Activated T-cell treated with anti-CD3 and anti-CD28 coated beads for 48 hours (primary cell): Measurements from ENCODE around the gene UGGT1.
"Not testable (repeated sequence)": the region's sequence is repeated elsewhere in the genome, so short reads cannot be mapped to it uniquely, and the experiment has no call there.

Experiments used
- DNase-seq: peaks from one replicate; pipeline ENCODE4 v3.0.0-alpha.2; 2020; ENCODE audit warnings: low read depth

UGGT1 gene

DNA sequence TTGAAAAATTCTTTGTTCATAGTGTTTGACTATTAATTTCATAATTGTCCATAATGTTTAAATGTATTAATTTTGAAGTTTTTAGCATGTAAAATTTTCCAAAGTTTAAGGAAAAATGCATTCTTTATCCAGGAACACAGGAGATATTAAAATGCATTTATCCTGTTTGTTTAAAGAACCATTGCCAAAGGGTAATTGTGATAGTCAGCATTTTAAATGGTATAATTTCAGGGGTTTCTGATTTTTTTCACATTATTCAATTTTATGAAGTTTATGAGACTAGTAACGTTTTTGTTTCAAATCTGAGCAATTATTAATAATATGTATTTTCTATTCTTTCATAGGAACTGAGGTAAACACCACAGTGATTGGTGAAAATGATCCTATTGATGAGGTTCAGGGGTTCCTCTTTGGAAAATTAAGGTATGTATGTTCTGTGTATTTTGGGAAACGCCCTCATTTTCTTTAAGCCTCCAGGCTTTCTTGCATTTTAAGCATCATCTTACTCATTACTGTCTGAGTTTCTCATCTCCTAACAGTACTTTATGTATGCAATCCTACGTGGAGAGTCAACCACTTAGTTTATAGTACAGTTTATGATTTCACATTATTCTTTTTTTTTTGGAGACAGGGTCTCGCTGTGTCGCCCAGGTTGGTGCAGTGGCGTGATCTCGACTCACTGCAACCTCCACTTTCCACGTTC is 25.1 kb downstream of the UGGT1 start:
- no peak for DNase-seq

DNA sequence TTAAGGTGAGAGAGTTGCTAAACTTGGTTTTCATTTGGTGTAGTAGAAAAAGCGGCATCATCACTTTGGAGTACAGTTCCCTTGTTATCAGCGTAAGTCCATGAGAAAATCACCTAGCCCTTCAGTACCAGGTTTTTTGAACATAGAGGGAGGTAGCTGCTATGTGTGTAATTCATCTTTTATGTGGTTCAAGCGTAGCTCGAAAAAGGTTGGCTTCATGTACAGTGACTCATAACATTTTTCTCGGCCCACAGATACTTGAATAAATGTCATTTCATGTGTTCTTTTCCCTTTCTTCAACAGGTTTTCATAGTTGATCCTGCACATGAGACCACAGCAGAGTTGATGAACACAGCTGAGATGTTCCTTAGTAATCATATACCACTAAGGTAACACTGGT is 43.6 kb downstream of the UGGT1 start:
- no peak for DNase-seq

DNA sequence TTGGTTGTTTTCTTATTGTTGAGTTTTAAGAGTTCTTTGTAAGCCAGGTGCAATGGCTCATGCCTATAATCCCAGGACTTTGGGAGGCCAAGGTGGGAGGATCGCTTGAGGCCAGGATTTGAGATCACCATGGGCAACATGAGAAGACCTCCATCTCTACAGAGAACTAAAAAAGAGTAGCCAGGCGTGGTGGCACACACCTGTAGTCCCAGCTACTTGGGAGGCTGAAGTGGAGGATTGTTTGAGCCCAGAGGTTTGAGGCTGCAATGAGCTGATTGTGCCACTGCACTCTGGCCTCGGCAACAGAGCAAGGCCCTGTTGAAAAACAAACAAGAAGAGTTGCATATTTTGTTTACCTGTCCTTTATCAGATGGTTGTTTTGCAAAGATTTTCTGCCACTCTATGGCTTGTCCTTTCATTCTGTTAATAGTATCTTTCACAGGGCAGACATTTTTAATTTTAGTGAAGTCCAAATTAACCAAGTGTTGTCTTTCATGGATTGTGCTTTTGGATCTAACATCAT is 46.2 kb downstream of the UGGT1 start:
- no peak for DNase-seq

DNA sequence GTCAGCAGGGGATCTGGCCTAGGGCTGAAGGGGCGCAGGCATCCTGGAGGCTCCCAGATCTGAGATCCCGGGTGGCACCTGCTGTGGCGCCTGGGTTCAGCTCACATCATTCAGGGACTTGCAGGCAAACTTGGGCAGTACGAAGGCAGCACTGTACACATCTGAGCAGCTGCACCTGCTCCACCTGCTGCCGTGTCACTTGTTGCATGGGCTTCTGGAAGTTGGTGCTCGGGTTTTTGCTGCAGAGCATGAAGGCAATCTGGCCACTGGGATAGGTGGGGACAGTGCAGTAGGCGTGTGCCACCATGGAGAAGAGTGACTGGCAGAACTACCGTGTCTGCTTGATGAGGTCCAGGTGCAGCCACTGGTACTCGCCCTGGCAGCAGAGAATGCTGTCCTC is 48.6 kb downstream of the UGGT1 start:
- DNase-seq, result no peak

DNA sequence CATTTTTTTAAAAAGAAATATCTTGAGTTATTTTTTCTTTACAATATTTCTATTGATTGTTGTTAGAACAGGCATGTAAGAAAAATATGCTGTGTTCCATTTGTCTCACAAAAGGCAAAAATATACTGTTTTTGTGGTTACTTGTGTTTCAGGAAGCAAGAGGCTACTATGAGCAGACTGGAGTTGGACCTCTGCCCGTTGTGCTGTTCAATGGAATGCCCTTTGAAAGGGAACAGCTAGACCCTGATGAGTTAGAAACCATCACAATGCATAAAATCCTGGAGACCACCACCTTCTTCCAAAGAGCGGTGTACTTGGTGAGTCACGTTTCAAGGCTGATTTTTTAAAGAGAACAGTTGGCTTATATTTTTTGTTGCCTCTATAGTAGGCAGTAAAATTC is 54.7 kb downstream of the UGGT1 start:
- DNase-seq, result no peak

DNA sequence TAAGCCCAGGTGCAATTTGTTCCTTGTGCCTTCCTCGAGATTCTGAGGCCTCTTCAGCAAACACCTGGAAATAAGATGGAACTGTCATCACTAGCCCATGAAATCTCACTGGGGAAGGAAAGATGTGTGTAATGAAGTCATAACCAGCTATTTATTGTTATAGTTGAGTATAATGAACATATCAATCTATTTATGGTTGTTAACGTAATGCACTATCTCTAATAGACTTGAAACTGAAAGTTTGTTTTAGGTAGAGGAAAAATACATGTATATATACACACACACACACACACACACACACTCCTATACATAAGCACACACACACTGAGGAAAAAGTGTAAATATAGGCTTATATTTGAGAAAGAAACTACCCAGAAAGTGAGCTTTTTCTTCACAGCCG is 62.8 kb downstream of the UGGT1 start:
- no peak for DNase-seq

DNA sequence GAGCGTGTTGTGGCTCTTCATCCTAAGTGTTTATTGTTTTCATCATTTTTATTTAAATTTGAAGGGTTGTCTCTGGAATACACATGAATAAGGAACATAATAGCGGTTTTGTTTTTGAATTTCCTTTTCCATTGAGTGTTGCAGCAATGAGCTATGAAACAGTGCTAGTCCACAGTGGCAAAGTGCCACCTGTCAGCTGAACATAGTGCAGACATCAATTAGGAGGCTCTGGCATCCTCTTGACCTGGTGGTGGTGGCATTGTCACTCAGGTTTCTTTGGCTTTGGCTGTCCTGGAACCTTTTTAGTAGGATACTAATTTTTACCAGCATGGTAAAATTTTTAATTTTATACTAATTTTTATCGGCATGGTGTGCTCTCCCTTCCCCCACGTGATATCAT is 63.2 kb downstream of the UGGT1 start:
- DNase-seq, result no peak

DNA sequence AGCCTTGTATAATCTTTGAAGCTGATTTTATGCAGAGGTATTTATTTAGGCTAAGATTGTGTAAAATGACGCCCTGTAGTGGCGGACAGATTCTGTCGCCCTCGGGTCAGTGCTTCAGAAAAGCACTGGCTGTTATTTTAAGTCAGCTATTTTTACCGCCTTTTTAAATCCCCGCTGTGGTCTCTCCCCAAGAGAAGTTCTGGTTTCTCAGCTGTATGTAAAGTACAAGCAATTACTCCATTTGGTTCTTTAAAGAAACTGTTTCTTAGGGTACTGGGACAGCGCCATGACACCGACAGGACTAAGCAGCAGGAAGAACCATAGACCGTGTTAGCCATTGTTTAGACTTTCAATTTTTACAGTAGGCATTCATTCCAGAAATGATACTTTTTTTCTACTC is 65.0 kb downstream of the UGGT1 start:
- DNase-seq, result no peak

DNA sequence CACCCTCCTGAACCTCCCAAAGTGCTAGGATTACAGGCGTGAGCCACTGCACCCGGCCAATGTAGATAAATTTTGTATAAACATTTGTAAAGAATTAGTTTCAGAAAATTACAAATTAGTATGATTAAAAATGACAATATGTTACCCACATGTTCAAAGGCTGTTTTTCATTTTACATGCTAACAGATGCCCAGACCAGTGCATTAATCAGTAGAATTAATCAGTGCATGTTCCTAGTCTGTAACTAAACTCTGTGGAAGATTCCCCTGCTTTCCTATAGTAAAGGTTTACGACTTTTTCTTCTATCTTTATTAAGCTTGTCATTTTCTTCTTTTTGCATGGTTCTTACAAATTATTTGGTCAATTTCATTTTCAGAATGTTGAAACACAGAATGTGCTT is 65.8 kb downstream of the UGGT1 start:
- DNase-seq, result no peak

DNA sequence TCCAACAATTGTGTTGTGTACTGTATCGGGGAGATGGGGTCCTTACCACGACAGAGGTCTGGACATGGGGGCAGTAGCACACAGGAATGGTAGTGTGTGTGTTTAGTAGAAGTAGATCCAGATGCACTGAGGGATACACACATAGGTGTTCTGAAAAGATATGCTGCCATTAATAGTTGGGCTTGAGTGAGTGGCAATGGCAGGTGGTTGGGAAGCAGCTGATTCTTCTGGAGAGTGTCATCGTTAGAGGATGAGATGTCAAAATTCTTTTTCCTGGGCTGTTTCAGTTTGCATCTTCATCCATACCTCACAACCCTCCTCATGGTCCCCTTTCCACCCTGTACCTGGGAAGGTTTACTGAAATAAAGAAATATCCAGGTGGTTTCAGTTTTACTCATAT is 66.6 kb downstream of the UGGT1 start:
- DNase-seq, result no peak

DNA sequence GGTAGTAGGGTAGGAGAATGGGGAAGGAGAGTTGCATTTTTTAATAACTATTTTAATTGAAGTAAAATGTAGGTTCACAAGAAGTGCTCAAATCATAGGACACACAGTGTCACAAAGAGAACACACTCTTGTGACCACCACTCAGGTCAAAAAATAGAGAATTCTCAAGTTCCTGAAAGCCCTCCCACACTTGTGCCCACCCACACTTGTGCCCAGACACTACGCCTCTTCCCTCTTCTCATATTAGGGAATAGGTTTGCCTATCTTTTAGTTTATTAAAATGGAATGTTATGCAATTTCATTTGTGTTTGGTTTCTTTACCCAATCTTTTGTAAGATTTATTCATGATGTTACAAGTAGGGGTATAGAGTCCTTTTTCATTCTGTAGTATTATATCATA is 67.2 kb downstream of the UGGT1 start:
- no peak for DNase-seq

DNA sequence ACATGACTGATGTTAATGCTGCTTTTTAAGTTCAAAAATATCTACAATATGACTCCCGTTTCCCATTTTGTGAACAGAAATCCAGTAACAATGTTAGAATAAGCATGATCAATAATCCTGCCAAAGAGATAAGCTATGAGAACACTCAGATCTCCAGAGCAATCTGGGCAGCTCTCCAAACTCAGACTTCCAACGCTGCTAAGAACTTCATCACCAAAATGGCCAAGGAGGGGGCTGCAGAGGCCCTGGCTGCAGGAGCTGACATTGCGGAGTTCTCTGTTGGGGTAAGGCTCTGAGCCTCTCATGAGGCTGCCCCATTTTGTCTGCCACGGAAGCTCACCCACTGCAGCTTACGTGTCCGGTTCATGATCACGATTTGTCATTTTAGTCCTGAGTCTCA is 68.4 kb downstream of the UGGT1 start:
- no peak for DNase-seq

DNA sequence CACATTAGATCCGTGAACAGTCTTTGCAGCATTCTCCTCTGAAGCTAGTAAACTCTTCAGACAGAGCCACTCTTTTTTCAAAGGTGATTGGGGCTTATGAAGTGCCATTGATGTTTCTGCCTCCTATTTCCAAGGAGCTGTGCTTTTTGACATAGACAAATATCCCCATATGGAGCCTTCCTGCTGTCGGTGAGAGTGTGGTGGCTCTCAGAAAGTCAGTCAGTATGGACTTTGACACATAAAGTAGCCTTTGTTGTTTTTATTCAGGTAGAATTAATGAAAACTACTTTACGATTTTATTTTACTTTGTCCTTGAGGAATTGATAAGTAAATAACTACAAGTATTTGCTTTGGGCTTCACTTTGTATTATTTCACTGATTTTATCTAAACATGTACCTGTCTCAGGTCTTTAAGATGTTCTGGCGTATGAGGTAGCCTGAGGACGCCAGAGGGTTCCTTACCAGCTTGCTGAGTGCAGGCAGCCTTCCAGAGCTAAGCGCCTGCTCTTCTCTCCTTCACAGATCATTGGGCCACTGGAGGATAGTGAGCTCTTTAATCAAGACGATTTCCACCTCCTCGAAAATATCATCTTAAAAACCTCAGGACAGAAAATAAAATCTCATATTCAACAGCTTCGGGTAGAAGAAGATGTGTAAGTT is 69.7 kb downstream of the UGGT1 start:
- no peak for DNase-seq

DNA sequence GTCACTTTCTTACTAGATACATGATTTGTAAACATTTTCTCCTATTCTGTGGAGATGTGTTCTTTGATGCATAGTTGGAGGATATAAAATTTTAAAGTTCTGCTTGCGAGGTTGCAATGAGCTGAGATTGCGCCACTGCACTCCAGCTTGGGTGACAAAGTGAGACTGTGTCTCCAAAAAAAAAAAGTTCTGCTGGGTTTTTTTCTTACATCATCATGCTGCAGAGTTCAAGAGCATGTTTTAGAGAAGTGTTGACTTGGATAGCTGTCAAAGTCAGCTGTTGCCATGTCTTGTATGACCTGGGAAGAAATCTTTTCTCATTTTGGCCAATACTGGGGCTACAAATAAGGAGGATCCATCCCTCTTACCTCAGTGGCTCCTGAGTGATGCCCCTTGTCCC is 71.3 kb downstream of the UGGT1 start:
- DNase-seq, result no peak

DNA sequence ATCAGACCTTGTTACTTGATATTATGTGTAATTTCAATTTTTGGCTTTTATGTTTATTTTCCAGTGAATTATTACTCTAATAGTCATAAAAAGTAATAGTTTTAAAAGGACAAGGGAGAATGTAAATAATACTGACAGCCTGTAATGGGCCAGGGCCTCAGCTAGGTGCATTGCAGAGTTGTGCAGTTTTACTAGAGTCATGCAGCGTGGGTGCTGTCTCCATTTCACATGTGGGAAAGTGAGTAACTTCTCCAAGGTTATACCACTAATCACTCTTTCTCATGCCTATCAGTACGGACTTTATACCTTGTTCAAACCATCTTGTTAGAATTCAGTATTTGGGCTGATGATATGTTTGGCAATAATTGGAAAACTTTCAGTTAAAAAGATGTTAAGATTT is 73.3 kb downstream of the UGGT1 start:
- DNase-seq, result no peak

DNA sequence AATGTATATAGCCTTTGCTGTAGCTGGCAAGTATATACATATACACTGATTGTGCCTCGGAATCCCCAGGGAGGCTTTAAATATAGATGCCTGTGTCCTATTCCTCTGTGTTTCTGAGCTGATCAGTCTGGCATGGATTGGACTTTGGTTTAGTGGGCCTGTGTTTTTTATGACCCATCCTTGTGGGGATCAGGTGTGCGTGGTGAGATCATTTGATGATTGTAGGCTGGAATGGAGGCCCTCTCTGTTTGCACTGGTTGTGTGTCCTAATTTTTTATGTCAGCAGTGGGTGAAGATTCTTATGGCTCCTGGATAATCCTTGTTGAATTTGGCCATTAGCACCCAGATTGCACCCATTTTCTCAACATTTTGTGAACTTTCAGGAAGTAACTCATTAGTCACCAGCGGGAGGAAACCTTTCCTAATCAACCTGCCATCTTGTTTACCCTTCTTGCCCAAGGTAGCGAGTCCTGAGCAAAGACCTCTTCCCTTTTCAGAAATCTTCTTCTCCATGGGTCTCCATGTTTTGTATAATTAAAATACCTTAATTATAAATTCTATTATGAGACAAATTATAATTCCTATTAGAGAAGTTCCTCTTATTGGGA is 75.8 kb downstream of the UGGT1 start:
- DNase-seq, result no peak

DNA sequence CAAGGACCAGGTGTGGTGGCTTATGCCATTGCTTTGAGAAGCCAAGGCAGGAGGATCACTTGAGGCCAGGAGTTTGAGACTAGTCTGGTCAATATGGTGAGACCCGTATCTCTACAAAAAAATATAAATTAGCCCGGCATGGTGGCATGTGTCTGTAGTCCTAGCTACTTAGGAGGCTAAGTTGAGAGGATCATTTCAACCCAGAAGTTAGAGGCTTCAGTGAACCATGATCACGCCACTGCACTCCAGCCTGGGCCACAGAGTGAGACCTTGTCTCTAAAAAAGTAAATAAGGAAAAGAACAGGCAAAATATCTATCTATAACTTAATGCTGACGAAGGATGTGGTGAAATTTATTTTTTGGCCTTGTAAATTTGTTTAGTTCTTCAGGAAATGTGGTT is 78.1 kb downstream of the UGGT1 start:
- DNase-seq, result no peak

DNA sequence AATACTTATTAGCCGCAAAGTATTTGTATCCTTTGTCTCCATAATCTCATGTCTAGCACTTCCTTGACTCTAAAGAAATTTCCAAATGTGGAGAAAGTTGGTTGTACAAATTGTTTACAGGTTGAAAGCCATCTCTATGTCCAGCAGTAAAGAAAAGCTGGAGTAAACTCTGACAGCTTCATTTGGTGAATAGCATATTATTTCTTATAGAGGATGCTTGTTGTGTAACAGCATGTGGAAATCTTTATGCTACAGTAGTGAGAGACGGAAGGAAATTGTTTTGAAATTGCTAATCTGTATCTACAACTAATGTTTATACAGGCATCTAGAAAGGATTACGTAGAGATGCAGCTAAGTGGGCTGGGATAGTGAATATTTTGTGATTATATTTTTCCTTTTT is 78.5 kb downstream of the UGGT1 start:
- DNase-seq, result no peak

DNA sequence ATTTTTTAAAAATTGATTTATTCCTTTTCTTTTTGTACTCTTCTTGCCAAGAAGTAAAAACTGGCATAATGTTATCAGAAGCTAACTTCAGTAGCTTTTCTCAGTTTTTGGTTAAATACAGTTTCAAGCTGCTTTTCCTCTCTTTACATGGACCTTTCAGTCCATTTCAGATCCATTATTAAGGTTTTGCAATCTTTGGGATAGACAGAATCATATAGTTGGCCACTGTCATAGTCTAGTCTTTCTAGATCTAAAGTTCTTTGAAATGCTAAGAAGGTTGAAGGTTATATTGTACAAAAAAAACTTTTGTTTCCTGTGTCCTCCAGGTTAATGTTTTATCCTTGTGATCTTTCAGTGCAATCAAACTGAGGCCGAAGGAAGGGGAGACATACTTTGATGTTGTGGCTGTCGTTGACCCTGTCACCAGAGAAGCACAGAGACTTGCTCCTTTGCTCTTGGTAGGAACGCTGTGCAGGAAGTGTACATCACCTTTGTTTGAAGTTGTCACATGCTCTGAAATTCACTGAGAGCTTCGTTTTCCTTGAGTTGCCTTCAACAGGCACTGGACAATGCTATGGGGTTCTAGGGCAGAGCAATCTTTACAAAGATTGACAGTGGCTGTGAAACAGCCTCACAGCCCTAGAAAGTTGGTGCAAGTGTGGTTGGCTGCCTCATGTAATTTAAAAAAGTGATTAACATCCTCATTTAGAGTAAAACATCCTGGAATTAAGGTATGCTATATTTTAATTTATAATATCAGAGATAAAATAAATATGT is 79.1 kb downstream of the UGGT1 start:
- DNase-seq, result no peak

DNA sequence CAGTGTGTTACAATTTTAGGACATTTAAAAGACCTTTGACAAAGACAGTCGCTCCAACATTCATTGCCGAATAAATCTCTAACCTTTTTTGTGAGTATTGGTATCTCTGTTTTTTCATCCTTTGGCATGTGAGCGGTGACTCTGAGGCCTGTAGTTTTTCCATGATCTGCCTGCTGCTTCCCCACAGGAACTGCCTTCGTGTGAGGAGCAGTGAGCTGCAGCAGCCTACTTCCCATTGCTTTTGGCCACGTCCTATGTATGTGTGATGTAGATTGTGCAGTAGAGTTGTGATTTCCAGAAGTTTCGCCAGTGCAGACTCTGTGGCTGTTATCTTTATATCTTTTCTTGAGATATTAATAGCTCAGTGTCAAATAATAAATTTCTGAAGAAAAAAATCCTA is 79.8 kb downstream of the UGGT1 start:
- no peak for DNase-seq

DNA sequence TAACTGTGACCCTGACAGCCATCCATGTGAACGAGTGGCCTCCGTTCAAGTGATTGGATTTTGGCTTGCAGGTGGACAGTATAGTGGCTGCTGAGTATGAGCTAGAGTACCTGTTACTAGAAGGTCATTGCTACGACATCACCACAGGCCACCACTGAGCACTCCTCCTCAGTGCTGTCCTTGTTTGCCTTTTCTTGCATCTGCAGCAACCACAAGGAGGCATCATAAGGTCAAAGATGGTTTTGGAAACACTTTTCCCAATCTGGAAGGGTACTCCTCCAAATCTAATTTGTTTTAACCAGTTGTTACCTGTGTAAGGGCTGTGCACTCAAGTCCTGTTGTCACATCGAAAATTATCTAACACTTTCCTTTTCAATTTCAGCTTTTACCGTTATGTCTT is 81.2 kb downstream of the UGGT1 start:
- DNase-seq, result no peak

DNA sequence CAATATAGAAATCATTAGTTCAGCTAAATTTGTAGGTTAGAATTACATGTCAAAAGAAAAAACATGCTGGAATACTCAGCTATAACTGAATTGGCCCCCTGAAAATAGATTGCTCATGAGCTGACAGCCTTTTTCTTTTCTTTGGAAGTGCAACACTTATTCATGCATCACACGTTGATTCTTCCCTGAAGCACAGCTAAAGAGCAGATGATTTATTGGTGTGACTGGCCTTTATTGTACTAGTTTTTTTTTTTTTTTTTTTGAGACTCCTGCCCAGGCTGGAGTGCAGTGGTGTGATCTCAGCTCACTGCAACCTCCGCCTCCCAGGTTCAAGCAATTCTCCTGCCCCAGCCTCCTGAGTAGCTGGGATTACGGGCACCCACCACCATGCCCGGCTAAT is 83.1 kb downstream of the UGGT1 start:
- not testable (repeated sequence) for DNase-seq

DNA sequence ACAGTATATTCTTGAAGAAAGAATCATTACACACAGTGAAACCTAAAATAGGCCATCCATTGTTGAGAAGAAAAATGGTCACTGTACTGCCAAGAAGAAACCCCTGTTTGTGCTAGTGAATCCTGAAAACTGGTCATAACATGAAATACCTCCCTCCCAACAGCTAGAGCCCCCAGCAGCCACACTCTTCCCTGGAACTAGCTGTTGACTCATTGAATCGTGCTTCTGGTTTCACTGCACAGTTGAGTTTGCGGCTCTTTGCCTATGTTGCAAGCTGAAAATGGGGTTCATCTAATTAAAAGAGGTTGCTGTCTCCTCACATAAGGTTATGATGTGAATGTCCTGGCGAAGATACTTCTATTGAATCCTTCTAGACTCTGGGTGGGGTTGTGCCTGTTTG is 86.3 kb downstream of the UGGT1 start:
- DNase-seq, result no peak
